Chondrocyte (in vitro differentiated cells): ENCODE data around the gene CDK19. TPM values are rescaled to one million over a fixed set of nuclear protein-coding genes. Genes with fewer than 3 reads are reported as not detected.

Experiments used
- DNase-seq: peaks from one replicate; pipeline ENCODE4 v3.0.0; 2021; ENCODE audit warnings: mixed read lengths, low spot score
- H3K27ac Mint-ChIP-seq: one replicate; pipeline ENCODE4 v1.8.0; 2021; ENCODE audit warnings: mild to moderate bottlenecking, moderate library complexity, mixed read lengths; ENCODE audit not compliant: unreplicated experiment
- H3K27me3 Mint-ChIP-seq: 2 replicates; pipeline ENCODE4 v1.8.0; 2021; ENCODE audit warnings: low read depth, mixed read lengths
- H3K36me3 Mint-ChIP-seq: 2 replicates; pipeline ENCODE4 v1.8.0; 2021; ENCODE audit warnings: low read depth, mixed read lengths
- H3K4me1 Mint-ChIP-seq: 2 replicates; pipeline ENCODE4 v1.8.0; 2021; ENCODE audit warnings: low read depth, mild to moderate bottlenecking, mixed read lengths
- H3K4me3 Mint-ChIP-seq: one replicate; pipeline ENCODE4 v1.8.0; 2021; ENCODE audit warnings: mild to moderate bottlenecking, moderate library complexity, mixed read lengths; ENCODE audit not compliant: unreplicated experiment
- H3K9me3 Mint-ChIP-seq: 2 replicates; pipeline ENCODE4 v1.8.0; 2021; ENCODE audit warnings: low read depth, mixed read lengths
- CTCF ChIP-seq: fragments of 200-600 bp; sonication (generic); IDR thresholded peaks from 2 replicates; pipeline ENCODE4 v1.5.0; 2021; ENCODE audit warnings: antibody characterized with exemption, mild to moderate bottlenecking, moderate library complexity
- total RNA-seq: library from RNA; stranded (reverse); gene quantifications from 3 replicates; pipeline ENCODE4 v1.2.1, GENCODE V29; 2021

CDK19 gene
- total RNA-seq, 1 donor from 2014 or later = 21.6 TPM

GRCh38 chr6:110654096-110654820 lies 161.0 kb downstream of the CDK19 start:
- Mint-ChIP-seq H3K4me3 (no peak overlapping the region), H3K9me3 (no peaks in the 10 kb centered on the region), H3K27ac (no peak overlapping the region), H3K36me3 (peaks cover 2% of the 10 kb centered on the region), H3K27me3 (no peaks in the 10 kb centered on the region), H3K4me1 (peaks cover 12% of the 10 kb centered on the region)
- no peak for DNase-seq
- no peak for TF ChIP-seq CTCF

GRCh38 chr6:110653381-110653780 lies 161.9 kb downstream of the CDK19 start:
- no peak overlapping the region for H3K4me3 Mint-ChIP-seq
- H3K27me3 Mint-ChIP-seq = no peaks in the 10 kb centered on the region
- DNase-seq = no peak
- H3K27ac Mint-ChIP-seq = no peak overlapping the region
- H3K4me1 Mint-ChIP-seq = peaks cover 9% of the 10 kb centered on the region
- H3K9me3 Mint-ChIP-seq = no peaks in the 10 kb centered on the region
- H3K36me3 Mint-ChIP-seq = peaks cover 2% of the 10 kb centered on the region
- no peak for TF ChIP-seq CTCF

- H3K36me3 Mint-ChIP-seq = peaks cover 2% of the 10 kb centered on the region
- DNase-seq = no peak
- H3K9me3 Mint-ChIP-seq = no peaks in the 10 kb centered on the region
- no peak for TF ChIP-seq CTCF
- H3K27me3 Mint-ChIP-seq = no peaks in the 10 kb centered on the region
- no peak overlapping the region for H3K27ac Mint-ChIP-seq
- no peak overlapping the region for H3K4me3 Mint-ChIP-seq
- peaks cover 9% of the 10 kb centered on the region for H3K4me1 Mint-ChIP-seq
These were observed 162.7 kb downstream of the CDK19 start for GRCh38 chr6:110652520-110652919.

GRCh38 chr6:110650755-110651154 lies 164.5 kb downstream of the CDK19 start:
- peaks cover 9% of the 10 kb centered on the region for H3K4me1 Mint-ChIP-seq
- TF ChIP-seq CTCF = no peak
- no peaks in the 10 kb centered on the region for H3K27me3 Mint-ChIP-seq
- no peaks in the 10 kb centered on the region for H3K9me3 Mint-ChIP-seq
- DNase-seq = no peak
- peaks cover 2% of the 10 kb centered on the region for H3K36me3 Mint-ChIP-seq
- H3K27ac Mint-ChIP-seq = no peak overlapping the region
- H3K4me3 Mint-ChIP-seq = no peak overlapping the region

- H3K36me3 Mint-ChIP-seq = peaks cover 4% of the 10 kb centered on the region
- no peaks in the 10 kb centered on the region for H3K9me3 Mint-ChIP-seq
- peaks cover 9% of the 10 kb centered on the region for H3K4me1 Mint-ChIP-seq
- DNase-seq = no peak
- no peaks in the 10 kb centered on the region for H3K27me3 Mint-ChIP-seq
- no peak overlapping the region for H3K4me3 Mint-ChIP-seq
- no peak for TF ChIP-seq CTCF
- H3K27ac Mint-ChIP-seq = no peak overlapping the region
These were observed 165.6 kb downstream of the CDK19 start for GRCh38 chr6:110649704-110650103.
